GM18526 (cell line): ENCODE data around the gene ATF7IP.

ENCODE experiments used
- POLR2A ChIP-seq: IDR thresholded peaks from 3 replicates; pipeline ENCODE4 v1.6.1; 2011; ENCODE audit not compliant: insufficient read length; ENCODE audit errors: extremely low read depth

ATF7IP gene

DNA sequence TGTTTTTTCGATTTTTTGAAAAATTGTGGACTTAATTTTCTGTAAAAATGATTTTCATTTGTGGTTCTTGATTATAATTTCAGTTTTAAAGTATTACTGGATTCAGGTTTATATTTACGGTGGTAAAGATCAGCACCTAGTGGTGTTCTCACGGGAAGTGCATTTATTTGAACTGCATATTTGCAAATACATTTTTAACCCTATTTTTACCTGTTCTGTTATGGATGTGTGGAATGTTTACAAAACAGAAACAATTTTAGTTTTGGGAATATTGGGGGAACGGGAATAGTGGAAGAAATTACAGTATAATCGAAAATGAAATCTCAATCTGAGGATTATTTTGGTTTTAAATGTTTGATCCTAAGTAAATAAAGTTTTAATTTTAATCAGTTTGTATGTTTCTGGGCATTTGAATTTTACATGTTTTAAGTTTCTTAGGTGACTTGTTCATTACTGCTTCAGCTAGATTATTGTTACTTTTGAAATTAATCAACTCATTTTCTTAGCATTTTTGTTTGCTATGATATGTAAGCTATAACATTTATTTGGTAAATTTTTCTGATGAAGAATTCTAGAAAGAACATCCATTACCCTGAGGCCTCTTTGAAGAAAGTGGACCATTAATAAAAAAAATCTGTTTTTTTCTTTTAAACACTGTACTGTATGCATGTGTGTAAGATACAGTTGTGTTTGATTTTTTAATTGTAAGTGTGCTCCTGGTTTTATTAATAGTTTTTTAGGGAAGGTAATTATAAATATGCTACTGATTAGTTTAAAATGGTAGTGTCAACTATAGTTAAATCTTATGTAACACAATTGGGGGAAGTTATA is 942 bp downstream of the ATF7IP start:
- TF ChIP-seq POLR2A: no peak

DNA sequence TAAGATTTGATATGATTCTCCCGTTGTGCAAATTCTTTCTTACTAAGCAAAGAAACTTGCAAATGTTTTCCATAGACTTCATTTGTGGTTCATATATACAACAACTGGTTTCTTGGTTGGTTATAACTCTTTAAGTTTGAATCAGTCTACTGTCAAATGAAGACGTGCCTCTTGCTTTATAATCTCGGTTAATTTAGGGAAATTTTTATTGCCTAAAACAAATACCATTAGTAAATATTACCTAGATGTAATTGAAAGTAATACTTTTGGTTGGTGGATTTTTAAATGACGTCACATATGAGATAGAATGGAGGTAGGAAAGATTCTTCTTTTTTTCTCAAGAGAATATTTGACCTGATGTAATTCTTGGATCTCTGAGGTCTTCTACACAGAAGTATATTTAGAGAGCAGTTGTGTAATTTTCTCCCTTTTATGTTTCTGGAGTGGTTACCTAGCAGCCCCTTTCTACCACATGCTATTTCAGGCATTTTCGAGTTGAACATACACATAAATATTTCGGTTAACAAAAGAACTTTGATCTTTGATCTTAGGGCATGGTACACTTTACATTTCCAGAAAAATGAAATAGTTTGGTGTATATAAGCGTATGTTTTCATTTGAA is 1.7 kb downstream of the ATF7IP start:
- peak; percentile 23 for TF ChIP-seq POLR2A

DNA sequence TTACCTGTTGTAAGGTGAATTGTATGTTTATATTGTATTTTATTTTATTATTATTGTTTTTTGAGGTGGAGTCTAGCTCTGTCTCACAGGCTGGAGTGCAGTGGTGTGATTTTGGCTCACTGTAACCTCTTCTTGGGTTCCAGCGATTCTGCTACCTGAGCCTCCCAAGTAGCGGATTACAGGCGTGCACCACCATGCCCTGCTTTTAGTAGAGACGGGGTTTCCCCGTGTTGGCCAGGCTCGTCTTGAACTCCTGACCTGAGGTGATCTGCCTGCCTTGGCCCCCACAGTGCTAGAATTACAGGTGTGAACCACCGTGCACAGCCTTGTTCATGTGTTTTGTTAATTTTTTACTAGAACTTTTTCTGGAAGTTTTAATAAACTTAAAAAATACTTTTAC is 3.8 kb downstream of the ATF7IP start:
- TF ChIP-seq POLR2A: no peak

DNA sequence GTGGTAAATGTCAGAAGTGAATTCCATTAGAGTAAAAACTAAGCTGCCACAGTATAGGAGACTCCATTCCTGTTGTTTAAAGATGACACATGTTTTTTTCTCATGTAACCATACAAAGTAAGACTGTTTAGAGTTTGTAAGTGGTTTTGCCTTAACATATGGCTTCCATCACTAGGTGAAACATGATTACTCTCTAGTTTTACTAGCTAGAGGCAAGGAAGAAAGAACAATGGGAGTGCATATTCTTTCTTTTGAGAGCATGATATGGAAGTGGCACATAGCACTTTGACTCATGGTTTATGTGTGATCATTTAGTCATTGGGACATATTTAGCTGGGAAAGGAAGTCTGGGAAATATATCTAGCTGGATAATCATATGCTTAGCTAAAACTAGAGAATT is 7.7 kb downstream of the ATF7IP start:
- no peak for TF ChIP-seq POLR2A

DNA sequence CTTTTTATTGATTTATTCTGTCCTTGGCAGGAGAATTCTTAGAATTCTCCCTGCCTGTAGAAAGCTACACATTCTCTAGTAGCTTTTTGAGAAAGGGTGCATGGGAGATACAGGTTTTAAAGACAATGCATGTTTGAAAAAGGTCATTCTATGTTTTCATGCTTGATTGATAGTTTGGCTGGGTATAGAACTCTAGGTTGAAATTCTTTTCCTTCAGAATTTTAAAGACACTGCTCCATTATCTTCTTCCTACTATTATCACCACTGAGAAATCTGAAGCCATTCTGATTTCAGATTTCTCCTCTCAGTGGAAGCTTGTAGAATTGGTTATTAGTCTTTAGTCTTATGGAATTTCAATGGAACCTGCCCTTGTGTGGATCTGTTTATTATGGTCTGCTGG is 14.0 kb downstream of the ATF7IP start:
- no peak for TF ChIP-seq POLR2A

DNA sequence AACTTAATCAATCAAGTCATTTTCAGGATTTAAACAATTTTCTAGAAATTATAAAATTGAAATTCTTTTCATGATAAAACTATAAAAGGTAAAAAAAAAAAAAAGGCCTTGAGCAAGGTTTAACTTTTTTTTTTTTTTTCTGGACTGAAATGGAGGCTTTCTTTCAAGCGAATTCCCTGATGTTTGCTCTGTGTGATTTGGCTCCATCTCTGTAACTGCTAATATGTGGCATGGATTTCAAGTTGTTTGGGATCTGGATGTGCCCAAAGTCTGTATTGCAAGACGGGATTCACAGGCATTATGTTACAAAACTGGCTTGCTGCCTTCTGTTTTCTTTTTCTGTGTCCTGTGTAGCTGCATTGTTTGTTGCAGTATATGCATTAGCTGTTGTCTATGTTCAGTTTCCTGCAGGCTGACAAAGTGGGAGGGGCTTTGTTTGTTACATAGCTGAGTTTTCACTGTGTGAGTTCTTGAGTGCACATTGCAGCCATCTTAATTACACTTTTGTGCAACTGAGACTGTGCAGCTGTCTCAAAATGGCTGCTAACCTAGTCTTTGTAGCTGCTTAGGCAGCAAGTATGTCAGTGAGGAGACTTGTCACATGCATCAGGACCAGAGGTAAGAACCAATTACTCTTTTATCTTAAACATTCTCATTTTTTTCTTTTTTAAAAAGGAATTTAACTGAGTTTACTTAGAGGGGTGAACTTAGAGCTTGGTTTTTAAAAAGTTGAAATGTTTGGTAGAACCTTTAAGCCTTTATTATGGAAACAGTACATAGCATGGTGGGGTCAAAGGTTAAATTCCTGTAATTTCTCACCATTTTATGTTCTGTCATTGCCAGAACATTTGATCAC is 19.5 kb downstream of the ATF7IP start:
- peak; percentile 24 for TF ChIP-seq POLR2A

DNA sequence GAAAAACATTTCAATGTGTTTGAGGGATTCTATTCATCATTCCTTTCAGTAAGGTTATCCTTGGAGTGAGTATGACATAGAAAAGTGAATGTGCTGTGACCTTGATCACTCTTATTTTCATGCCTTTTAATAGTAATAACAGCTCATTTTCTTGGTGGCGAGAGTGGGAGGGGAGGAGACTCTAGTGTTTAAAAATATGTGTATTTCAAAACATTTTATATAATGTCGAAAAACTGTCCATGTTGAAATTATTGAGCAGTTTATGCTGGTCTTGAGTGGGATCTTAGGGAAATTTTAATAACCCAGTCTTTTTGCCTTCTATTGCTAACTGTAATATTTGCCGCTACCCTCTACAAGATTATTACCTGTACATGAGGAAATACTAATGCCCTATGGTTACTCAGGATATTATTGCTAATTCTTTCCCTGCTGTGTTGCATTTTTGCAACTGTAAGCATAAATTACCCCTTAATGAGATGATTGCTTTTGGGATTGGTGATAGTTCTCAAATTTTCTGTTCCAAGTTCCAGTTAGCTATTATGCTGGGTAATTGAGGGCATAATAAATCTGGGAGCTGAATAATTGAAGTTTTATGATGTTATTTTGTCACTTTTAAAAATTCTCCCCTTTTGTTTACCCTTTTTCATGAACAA is 21.9 kb downstream of the ATF7IP start:
- TF ChIP-seq POLR2A: no peak

DNA sequence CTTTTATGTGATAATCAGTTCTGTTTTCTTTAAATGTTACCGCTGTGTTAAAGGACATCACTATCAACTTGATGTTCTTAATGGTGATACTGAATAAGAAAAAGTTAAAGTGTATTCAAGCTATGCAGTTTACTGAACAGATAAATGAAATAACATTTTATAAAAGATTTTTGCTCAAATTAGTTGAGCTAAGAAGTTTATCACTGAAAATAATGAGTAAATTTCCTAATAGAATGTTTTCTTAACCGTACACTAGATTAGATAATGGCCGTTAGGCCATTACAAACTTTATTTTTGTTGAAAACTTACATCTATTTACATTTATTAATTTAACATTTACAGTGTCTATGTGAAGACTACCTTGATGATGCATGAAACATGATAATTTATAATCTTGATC is 25.0 kb downstream of the ATF7IP start:
- no peak for TF ChIP-seq POLR2A

DNA sequence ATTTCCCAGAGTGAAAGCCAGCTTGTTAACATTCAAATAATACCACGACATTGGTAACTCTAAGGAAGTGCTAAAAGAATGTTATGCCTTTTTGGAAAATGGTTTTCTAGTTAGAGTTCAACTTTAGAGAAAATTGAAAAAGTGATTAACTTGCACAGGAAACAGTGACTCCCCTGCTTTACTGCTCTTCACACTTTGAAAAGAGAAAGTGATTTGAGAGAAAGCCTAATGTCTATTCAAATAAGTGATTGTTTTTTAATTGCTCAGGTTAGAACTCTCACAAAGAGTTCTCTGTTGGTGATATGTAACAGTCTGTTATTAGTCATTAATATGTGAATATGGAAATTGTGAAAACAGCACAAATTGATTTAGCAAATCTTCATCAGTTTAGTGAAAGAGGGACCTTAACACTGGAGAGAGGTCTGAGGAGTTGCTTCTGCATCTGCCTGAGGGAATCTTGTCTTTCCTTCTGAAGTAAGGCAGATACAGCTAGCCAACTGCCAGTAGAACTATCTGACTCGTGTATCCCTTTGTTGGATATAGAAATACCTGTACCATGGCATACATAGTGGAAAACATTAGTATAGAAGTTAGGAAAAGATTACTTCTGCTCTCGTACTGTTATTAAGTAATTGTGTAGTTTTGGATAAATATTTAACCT is 25.5 kb downstream of the ATF7IP start:
- no peak for TF ChIP-seq POLR2A

DNA sequence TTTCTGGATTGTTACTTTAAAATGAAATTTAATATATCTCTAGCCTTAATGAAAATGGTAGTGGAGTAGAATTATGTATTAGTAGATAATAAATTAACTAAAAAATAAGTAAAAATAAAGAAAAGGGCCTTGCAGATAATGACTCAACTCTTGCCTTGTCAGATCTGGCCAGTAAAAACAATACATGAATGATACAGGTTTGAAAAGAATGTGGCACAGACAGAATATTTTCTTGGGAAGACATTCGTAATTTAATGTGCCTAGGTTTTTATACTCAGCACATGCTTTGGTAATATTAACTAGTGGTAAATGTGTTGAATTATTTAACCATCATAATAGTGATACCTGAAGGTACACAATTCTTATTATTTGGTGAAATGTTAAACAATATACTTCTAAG is 28.3 kb downstream of the ATF7IP start:
- TF ChIP-seq POLR2A: no peak

DNA sequence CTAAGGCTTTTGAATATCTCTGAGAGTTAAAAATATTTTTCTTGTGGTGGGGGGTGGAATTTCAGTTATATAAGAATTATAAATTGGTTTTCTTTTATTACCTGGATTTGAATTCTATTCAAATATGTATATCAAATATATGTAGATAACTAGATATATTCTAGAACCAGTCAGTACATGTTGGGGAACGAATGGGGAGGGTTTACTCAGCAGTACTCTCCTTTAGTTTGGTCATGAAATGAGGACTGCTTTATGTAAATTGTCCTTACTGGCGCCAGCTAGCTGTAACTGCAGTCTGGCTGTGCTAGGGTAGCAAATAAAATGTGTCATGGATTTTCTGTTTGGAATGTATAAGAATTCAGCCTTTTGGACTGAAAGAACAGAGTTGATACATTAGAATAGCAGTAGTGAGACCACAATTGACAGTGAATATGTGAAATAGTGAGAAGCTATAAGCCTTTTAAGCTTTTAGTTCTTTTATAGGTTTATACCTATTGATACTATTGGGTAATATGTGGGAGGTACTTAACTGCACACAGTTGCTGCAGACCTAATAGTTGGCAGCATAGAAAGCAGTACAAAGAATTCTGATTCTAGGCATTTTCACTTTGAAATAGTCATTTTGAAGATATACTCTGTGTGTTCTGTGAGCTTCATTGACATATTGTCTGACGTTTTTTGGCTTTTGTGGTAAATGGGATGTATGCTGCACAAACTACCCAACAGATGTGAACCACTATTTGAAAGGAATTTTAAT is 29.0 kb downstream of the ATF7IP start:
- TF ChIP-seq POLR2A: no peak

DNA sequence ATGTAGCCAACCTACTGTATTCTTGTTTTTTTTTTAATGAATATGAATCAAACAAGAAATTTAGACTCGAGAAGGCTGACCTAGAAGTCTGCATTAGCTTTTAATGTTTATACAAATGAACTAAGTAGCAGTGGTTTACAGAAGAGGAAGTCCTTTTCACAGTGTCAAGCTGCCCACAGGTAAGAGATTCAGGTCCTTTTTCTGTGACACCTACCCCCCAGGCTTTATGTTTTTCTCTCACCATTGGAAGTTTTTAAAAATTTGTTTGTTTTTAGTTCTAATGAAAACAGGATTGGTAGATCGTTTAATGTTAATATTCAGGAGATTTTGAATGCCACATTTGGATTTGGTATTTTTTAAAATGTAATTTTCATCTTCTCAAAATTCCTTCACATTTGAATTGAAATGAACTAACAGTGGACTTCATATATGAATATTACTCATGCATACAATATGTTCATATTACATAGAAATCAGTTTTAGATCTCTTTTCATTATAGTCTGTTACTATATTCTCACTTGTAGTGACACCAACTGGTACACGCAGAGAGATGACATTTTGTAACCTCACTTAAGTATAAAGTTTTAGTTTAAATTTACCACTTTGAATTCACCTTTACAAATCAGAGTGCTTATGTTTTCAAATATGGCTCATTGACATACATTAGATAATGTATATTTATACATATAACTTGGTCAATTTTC is 29.7 kb downstream of the ATF7IP start:
- TF ChIP-seq POLR2A: no peak

DNA sequence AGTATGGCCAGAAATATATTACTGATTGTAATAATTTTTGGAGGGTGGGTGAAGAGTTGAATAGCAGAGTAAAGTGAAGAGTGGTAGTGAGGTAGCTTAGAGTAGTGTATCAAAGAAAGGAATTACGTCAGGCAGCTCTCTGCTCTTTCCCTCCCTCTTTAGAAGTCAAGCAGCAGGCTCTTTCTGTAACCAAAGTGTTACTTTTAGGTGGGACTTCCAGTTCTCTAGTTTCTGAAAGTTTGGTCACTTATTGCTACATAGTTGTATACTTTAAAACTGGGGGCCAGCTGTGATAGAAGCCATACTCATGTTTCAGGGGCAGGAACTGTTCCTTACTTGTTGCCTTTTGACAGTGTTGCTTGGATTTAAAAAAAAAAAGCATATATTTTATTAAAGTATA is 30.6 kb downstream of the ATF7IP start:
- TF ChIP-seq POLR2A: no peak
